ENCODE data around the gene PCDHGB6.
"Not testable (repeated sequence)": the region's sequence is repeated elsewhere in the genome, so short reads cannot be mapped to it uniquely, and the experiment has no call there.

The PCDHGB6 gene

GRCh38 chr5:141419074-141419880 lies 11.5 kb downstream of the PCDHGB6 start:
- FAIRE-seq = no peak

- FAIRE-seq = no peak
Observed at GRCh38 chr5:141420855-141421488, 13.2 kb downstream of the PCDHGB6 start, which contains the start of gene PCDHGA11. PCDHGA11 (plus strand) TSS chr5:141421051; CDS start chr5:141421228, 177 bp downstream.

- FAIRE-seq = no peak
Observed at GRCh38 chr5:141421489-141421855, 13.7 kb downstream of the PCDHGB6 start.

GRCh38 chr5:141422742-141423291 lies 15.0 kb downstream of the PCDHGB6 start:
- FAIRE-seq = no peak

GRCh38 chr5:141427783-141428426 lies 20.1 kb downstream of the PCDHGB6 start:
- FAIRE-seq = no peak

- no peak for FAIRE-seq
Observed at GRCh38 chr5:141430332-141431113, 22.7 kb downstream of the PCDHGB6 start, which contains the start of gene PCDHGA12. PCDHGA12 (plus strand) TSS chr5:141430507; CDS start chr5:141430760, 253 bp downstream.

GRCh38 chr5:141431286-141431685 lies 23.5 kb downstream of the PCDHGB6 start:
- no peak for FAIRE-seq

GRCh38 chr5:141432308-141432707 lies 24.5 kb downstream of the PCDHGB6 start:
- FAIRE-seq = not testable (repeated sequence)

GRCh38 chr5:141432726-141433125 lies 24.9 kb downstream of the PCDHGB6 start:
- FAIRE-seq = not testable (repeated sequence)

GRCh38 chr5:141434006-141434405 lies 26.2 kb downstream of the PCDHGB6 start:
- FAIRE-seq = no peak

GRCh38 chr5:141437221-141437620 lies 29.4 kb downstream of the PCDHGB6 start:
- FAIRE-seq = no peak

GRCh38 chr5:141439411-141440141 lies 31.8 kb downstream of the PCDHGB6 start:
- FAIRE-seq = no peak

- no peak for FAIRE-seq
Observed at GRCh38 chr5:141440341-141440740, 32.5 kb downstream of the PCDHGB6 start.

GRCh38 chr5:141441571-141442170 lies 33.9 kb downstream of the PCDHGB6 start:
- no peak for FAIRE-seq
